ENCODE data around the gene PLXNB2. TPM values are rescaled to one million over a fixed set of nuclear protein-coding genes. Genes with fewer than 3 reads are reported as not detected.

The PLXNB2 gene
- total RNA-seq, 3 donors from 2014 or later = 4.0 to 4.8 (median 4.7) TPM

DNA sequence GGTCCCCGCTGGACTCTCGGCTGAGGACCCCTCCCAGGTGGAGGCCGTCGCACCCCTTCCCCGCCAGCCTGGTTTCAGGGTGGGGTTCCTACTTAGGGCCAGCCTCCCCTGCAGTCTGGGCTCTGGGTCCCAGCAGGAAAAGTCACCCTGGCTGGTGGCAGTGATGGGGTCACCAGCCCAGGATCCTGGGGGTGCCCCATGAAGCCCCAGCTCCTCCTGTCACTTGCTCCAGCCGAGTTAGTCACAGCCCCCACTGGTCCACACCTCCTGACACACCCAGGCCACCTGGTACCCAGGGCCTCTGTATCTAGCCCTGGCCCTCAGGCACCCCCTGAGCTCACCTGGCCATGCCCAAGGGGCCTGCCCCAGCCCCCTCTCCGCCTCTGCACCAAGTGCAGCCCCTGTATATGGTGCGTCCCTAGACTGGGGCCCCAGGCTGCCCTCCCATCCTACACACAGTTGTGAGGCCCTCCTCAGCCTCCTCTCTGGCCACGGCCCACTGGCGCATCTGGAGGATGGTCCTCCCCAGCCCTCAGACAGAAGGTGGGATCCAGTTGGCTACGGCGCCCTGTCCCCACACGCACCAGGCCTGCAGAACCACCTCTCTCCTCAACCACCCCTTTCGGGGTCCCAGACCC lies 6.7 kb downstream of the PLXNB2 start:
- no peak for DNase-seq
- no peaks in the 10 kb centered on the region for H3K36me3 Mint-ChIP-seq (ENCODE audit: insufficient read depth)
- H3K9me3 Mint-ChIP-seq = no peaks in the 10 kb centered on the region
- peaks cover 17% of the 10 kb centered on the region for H3K27me3 Mint-ChIP-seq (ENCODE audit: low read depth)
- peaks cover 2% of the 10 kb centered on the region for H3K4me1 Mint-ChIP-seq (ENCODE audit: low read depth)
- H3K4me3 Mint-ChIP-seq = no peak overlapping the region
- ATAC-seq = no peak

DNA sequence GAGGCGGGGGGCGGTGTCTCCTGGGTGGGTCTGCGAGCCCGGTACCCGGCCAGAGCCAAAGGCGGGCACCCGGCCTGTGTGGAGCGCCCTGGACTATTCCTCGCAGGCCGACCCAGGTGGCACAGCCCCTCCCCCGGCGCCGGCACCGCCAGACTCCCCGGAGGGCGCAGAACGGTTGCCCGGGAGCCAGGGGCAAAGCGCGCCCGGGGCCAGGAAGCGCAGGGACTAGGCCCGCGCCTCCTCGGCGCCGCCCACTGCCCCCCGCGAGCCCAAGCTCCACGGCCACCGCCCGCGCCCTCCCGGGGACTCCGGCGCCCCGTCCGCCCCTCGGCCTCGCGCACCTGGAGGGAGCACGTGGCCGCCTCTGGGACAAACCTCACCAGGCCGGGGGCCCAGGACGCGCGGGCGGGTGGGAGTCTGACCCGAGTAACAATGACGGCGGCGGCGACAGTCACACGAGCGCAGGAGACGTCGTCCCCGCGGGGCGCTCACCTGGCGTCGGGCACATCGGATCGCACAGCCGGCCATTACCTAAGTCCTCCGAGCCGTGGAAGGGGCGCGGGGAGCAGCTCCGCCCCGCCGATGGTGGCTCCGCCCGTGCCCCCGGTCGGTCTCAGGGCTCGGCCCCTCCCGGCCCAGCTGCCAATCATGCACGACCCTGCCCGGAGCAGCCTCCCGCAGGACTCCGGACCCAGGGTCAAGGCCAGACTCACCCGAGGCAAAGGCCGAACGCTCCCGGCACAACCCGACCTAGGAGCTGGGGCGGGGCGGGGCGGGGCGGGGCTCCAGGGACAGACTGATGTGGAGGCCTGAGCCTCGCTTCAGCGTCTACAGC lies 7.4 kb downstream of the PLXNB2 start:
- Mint-ChIP-seq H3K4me3 (no peak overlapping the region), H3K4me1 (ENCODE audit: low read depth) (peaks cover 2% of the 10 kb centered on the region), H3K9me3 (no peaks in the 10 kb centered on the region), H3K27me3 (ENCODE audit: low read depth) (peaks cover 19% of the 10 kb centered on the region), H3K36me3 (ENCODE audit: insufficient read depth) (no peaks in the 10 kb centered on the region)
- DNase-seq = no peak
- peak in 1 of 2 donors; percentile 13 for ATAC-seq

DNA sequence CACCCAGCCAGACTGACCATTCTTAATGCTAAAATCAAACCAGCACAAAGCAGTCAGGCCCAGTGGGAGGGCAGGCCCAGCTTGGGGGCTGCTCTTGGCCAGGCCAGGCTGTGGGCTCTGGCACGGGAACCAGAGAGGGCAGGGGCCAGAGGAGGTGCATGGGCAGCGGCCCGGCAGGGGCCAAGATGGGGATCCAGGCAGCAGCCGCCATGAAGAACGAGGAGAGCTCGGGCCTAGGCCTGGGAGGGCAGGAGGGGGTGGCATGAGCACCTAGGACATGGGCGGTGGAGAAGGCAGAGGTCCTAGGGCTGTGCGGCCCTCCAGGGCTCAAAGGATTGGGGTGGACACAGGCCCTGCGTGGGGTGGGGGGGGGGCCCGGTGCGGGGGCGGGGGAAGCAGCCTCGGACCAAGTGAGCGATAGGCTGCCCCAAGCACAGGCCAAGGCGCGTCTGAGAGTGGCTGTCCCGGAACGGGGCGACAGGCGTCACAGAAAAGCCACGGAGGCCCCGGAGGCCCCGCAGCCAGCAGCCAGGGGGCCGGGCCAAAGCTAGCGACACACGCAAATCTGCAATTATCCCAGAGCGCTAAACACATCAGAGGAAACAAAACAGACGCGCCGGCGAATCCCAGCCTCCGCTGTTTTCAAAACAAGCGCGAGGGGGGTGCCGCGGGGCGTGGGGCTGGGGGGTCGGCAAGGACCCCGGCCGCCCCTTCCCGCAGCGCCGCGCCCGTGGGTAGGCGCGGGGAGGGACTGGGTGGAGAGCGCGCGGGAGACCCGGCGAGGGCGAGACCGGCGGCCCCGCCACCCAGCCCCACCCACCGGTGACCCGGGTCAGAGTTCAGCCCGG lies 8.3 kb downstream of the PLXNB2 start:
- peaks cover under 1% of the 10 kb centered on the region for H3K4me1 Mint-ChIP-seq (ENCODE audit: low read depth)
- no peaks in the 10 kb centered on the region for H3K36me3 Mint-ChIP-seq (ENCODE audit: insufficient read depth)
- ATAC-seq (no peak), DNase-seq (no peak)
- no peaks in the 10 kb centered on the region for H3K9me3 Mint-ChIP-seq
- H3K4me3 Mint-ChIP-seq = no peak overlapping the region
- H3K27me3 Mint-ChIP-seq (ENCODE audit: low read depth) = peaks cover 17% of the 10 kb centered on the region

DNA sequence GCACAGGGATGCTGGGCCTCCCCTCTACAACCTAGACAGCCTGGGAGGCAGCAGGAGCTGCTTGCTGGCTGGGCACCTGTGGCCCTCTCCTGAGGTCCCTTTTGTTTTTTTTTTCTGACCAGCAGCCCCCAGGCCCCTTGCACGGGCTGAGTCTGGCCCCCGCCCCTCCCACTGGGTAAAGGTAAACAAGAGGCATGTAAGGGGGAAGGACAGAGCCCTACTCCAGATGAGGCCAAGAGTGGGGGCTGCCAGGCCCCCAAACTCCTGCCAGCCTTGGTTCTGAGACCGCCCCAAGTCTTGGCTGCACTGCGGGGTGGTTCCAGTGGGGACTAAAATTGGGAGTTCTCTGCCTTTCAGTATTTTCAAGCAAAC lies 9.2 kb downstream of the PLXNB2 start:
- no peak overlapping the region for H3K4me3 Mint-ChIP-seq
- ATAC-seq (no peak), DNase-seq (no peak)
- H3K27me3 Mint-ChIP-seq (ENCODE audit: low read depth) = peaks cover 14% of the 10 kb centered on the region
- H3K4me1 Mint-ChIP-seq (ENCODE audit: low read depth) = no peaks in the 10 kb centered on the region
- H3K9me3 Mint-ChIP-seq = no peaks in the 10 kb centered on the region
- H3K36me3 Mint-ChIP-seq (ENCODE audit: insufficient read depth) = no peaks in the 10 kb centered on the region

DNA sequence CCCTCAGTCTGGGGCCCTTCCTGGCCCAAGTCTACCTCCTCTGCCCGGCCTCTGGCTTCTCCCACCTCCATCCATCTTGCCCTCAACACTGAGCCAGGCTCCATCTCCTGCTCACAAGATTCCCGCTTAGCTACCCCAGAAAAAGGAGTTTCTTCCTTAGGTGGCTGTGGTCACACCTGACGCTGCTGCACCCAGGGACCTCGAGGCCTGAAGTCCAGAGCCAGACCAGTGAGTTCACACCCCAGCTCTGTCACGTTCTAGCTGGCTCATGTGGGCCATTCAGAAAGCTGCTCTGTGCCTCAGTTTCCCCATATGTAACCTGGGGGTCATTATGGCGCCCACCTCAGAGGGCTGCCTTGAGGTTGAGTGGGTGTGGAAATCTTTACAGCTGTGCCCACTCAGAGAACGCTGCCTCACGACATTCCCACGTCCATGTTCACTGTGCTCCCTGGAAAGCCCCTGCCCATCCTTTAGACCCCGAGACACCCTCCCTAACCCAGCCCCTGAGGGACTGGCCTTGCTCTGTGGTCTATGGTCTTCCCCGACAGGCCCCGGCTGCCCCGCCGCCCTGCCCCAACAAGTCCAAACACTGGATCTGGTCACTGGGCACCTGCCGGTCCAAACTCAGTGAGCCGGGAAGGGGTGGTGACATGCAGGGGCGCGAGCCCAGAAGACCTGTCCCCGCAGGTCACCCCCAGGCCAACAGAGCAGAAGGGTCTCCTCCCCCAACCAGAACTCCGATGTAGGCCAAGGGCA lies 9.8 kb downstream of the PLXNB2 start:
- Mint-ChIP-seq H3K9me3 (no peaks in the 10 kb centered on the region), H3K27me3 (ENCODE audit: low read depth) (peaks cover 15% of the 10 kb centered on the region), H3K4me1 (ENCODE audit: low read depth) (peaks cover 2% of the 10 kb centered on the region), H3K4me3 (no peak overlapping the region), H3K36me3 (ENCODE audit: insufficient read depth) (no peaks in the 10 kb centered on the region)
- ATAC-seq (no peak), DNase-seq (no peak)

DNA sequence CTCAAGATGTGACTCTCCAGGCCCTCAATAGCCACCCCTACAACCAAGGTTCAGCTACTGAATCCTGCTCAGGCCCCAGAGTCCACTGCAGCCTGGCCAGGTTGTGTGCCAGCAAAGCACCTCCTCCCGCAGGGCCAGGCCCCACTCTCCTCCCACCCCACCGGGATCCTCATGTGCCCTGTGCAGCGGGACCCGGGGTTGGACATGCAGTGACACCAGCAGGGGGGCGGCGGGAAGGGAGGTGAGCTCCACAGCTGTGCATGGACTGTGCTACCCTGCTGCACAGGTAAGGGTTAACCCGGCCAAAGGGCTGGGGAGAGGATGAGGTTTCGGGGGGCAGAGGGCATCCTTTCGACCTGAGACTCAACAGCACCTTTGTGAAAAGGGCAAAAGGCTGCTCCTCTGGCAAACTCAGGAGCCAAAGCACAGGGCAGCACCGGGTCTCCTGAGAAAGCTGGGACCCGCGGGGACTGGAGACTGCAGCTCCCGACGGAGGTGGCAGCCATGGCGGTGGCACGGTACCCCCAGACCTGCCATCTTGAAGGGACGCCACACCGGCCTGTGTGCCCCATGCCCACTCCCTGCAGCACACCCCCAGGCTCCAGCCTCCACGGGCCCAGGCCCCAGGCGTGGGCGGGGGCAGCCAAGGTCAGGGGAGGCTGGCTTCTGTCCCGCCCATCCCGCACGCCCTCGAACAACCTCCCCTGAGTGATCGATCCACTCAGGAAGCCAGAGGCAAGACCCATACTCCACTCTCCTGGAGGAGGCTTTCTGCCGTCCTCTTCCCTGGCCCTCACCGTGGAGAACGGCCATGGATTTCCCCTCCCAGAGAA lies 10.6 kb downstream of the PLXNB2 start:
- DNase-seq = no peak
- Mint-ChIP-seq H3K27me3 (ENCODE audit: low read depth) (peaks cover 21% of the 10 kb centered on the region), H3K9me3 (no peaks in the 10 kb centered on the region), H3K4me1 (ENCODE audit: low read depth) (peaks cover 5% of the 10 kb centered on the region), H3K36me3 (ENCODE audit: insufficient read depth) (no peaks in the 10 kb centered on the region), H3K4me3 (no peak overlapping the region)
- ATAC-seq = no peak

DNA sequence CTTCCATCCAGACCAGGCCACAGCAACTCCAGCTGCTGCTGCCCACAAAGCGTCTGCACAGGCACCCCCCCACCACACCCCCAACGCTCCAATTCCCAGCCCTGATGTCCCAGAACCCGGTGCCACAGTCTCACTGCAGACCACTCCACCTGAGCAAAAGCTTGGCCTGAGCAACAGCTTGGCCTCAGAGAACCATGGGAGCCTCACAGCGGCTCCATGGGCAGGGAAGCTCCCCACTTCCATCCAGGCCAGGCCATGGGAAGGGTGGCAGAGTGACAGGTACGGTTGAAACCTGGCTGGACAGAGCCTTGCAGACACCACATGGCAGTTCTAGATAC lies 13.2 kb downstream of the PLXNB2 start:
- no peak for ATAC-seq
- H3K4me3 Mint-ChIP-seq = no peak overlapping the region

DNA sequence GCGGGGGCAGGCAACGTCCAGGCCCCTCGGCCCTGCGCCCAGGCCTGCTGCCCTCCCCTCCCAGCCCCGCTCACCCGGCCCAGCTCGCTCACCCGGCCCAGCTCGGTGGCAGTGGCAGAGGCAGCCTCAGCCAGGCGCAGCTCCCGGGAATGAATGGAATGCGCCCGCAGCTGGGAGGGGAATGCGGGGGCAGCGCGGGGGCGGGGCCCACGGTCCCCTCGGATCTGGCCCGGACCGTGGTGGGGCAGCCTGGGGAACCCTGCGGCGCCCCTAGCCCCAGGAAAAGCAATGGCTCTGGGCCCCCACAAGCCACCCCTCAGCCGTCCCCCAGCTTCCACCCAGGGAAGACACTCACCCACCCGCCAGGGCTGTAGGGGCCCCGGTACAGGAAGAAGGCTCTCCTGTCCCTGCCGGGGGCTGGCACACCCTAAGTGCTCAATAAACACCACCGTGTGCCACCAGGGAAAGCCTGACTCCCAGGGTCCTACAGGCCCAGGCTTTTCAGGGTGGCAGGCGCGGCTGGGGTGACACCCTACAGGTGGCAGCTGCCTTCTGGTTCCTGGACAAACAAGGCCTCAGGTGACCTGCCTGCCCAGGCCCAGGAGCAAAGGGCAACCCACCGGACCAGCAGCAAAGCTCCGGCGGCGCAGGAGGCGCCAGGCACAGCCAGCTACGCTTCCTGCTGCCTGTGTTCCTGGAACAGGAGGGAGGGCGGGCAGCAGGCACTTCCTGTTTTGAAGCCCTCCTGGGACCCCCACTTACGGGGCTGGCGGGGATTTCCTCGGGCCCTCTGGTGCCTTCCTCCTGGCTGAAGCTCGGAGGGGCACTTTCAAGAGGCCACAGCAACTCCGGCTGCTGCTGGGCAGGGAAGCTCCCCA lies 13.8 kb downstream of the PLXNB2 start:
- Mint-ChIP-seq H3K27me3 (ENCODE audit: low read depth) (peaks cover 27% of the 10 kb centered on the region), H3K9me3 (no peaks in the 10 kb centered on the region), H3K4me3 (no peak overlapping the region), H3K36me3 (ENCODE audit: insufficient read depth) (no peaks in the 10 kb centered on the region), H3K4me1 (ENCODE audit: low read depth) (peaks cover 5% of the 10 kb centered on the region)
- ATAC-seq = peak in 1 of 2 donors; percentile 34
- no peak for DNase-seq

More for the DNA sequence above, 13.2 kb downstream of the PLXNB2 start:
- H3K4me1 Mint-ChIP-seq (ENCODE audit: low read depth) = peaks cover 5% of the 10 kb centered on the region
- DNase-seq = no peak
- no peaks in the 10 kb centered on the region for H3K36me3 Mint-ChIP-seq (ENCODE audit: insufficient read depth)
- H3K27me3 Mint-ChIP-seq (ENCODE audit: low read depth) = peaks cover 27% of the 10 kb centered on the region
- H3K9me3 Mint-ChIP-seq = no peaks in the 10 kb centered on the region

DNA sequence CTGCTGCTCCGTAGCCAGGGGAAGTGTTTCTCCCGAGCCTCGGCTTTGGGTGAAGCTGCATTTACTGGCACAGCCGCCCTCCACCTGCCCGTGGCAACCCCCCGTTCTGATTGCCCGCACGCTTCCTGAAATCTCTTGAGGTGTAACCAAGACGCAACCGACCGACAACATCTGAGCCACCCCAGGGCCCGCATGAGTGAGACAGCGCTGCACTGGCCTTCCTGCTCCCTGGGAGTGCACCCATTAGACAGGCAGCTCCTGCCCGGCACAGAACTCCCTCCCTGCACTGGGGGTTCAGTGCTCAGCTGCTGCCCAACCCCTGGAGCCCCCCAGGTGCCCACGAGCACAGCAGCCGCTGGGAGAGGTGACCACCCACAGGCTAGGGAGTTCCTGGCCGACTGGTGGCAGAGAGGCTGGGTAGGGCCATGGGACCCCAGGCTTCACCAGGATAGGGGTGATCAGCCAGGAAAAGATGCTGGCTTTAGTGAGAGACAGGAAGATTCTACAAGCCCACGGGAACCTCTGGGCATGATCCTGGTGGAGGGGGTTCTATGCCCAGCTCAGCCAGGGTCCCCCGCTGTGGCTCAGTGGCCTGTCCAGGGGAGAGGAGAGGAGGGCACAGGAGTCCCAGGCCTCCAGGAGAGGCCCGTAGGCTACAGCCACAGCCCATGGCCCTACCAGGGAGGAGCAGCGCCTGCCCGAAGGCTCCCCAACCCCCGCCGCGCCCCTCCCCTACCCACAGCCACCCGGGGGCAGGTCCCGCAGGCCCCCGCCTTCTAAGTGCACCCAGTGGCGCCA lies 14.6 kb downstream of the PLXNB2 start:
- Mint-ChIP-seq H3K27me3 (ENCODE audit: low read depth) (peaks cover 26% of the 10 kb centered on the region), H3K4me3 (peak overlapping the region; percentile 16), H3K4me1 (ENCODE audit: low read depth) (peaks cover 5% of the 10 kb centered on the region), H3K36me3 (ENCODE audit: insufficient read depth) (no peaks in the 10 kb centered on the region), H3K9me3 (no peaks in the 10 kb centered on the region)
- DNase-seq (no peak), ATAC-seq (peak in 1 of 2 donors; percentile 19)

DNA sequence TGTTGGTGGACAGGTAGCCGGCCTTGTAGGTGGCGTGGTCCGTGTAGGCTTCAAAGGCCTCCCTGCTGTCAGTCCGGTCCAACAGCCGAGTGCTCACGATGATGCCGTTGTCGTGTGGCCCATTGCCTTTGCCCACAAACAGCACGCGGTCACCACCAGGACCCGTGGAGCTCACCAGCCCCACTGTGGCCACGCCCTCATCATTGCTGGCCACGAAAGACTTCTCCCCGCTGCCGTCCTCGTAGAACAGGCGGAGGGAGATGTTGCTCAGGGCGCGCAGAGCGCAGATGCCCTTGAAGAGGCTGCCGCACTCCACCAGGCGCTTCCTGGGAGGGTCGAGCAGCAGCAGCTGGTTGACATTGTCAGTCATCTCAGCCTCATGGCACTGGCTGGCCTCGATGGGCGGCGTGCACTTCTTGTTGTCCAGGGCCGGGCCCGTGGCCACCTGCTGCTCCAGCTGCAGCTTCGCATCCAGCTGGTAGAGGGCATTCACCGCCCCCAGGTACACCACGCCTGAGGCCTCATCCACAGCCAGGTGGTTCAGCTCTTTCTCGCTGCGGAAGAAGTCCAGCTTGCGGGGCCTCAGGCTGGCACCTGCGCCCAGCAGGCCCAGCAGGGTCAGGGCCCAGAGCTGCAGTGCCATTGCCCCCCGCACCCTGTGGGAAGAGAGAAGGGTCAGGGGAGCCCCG lies 17.4 kb downstream of the PLXNB2 start:
- ATAC-seq (no peak), DNase-seq (no peak)
- Mint-ChIP-seq H3K36me3 (ENCODE audit: insufficient read depth) (no peaks in the 10 kb centered on the region), H3K4me1 (ENCODE audit: low read depth) (peaks cover 5% of the 10 kb centered on the region), H3K4me3 (no peak overlapping the region), H3K9me3 (no peaks in the 10 kb centered on the region), H3K27me3 (ENCODE audit: low read depth) (peaks cover 19% of the 10 kb centered on the region)

DNA sequence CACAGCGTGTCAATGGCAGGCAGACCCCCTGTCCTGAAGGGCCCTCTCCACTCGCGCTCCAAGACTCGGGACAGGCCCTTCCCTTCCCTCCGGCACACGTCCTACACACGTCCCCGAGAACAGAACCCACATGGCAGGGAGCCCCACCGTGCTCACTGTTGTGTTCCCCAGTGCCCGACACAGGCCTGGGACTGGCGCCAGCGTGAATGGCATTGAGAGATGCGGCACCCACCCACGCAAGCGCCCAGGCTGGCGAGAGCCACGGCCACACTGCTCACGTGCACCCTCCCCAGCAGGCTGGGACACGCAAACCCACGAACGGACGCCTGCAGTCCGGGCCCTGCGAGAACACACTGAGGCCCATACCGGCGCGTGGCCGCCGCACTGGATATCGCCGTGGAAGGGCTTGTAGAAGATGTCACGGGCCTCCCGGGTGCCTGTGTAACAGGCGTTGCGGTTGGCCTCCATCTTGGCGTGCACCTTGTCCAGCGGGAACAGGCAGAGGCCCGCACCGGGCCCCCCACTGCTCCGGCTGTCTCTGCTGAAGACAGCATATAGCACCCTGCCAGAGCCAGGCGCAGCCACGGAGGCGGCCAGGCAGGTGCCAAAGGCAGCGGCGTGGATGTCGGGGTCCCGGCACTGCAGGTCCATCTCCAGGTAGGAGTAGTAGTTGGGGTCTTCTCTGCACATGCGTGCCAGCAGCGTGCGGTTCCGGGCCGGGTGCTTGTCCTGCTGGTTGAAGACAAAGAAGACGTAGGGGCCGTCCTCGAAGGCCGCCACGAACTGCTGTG lies 18.1 kb downstream of the PLXNB2 start:
- Mint-ChIP-seq H3K27me3 (ENCODE audit: low read depth) (peaks cover 19% of the 10 kb centered on the region), H3K9me3 (no peaks in the 10 kb centered on the region), H3K4me3 (no peak overlapping the region), H3K36me3 (ENCODE audit: insufficient read depth) (no peaks in the 10 kb centered on the region), H3K4me1 (ENCODE audit: low read depth) (peaks cover 5% of the 10 kb centered on the region)
- DNase-seq (no peak), ATAC-seq (no peak)

Measured in activated T-cell treated with anti-CD3 and anti-CD28 coated beads, Interleukin-2, amount 50 U/mL, for 4 hours (primary cell).